A549 treated with RU486 at 1 μM for 4 hours (cell line): ENCODE measurements around the gene EMB. TPM values are rescaled to one million over a fixed set of nuclear protein-coding genes. Genes with fewer than 3 reads are reported as not detected.

Experiments
- total RNA-seq: library from RNA; stranded (reverse); fragments of 200-300 nt; extraction: Qiagen RNA extraction; gene quantifications from 5 replicates; pipeline ENCODE4 v1.2.3, GENCODE V29; 2022; ENCODE audit warnings: low read depth

EMB gene, protein sequence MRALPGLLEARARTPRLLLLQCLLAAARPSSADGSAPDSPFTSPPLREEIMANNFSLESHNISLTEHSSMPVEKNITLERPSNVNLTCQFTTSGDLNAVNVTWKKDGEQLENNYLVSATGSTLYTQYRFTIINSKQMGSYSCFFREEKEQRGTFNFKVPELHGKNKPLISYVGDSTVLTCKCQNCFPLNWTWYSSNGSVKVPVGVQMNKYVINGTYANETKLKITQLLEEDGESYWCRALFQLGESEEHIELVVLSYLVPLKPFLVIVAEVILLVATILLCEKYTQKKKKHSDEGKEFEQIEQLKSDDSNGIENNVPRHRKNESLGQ
- 2.4 to 6.5 TPM (median 5.4 TPM) in 5 replicates for total RNA-seq

GRCh38 chr5:50440651-50441492 lies at the start of gene EMB:
EMB (minus strand) TSS chr5:50441288; CDS start chr5:50441151, 137 bp downstream.

Other genes with a start within 250 kb of the EMB start
- gene PARP8, start 225.3 kb upstream of the EMB start, total RNA-seq = 0.08 to 0.43 TPM (median 0.14 TPM) in 5 replicates